NCI-H69 (cell line): ENCODE results near the gene SCP2.
"Not testable (repeated sequence)": the region's sequence is repeated elsewhere in the genome, so short reads cannot be mapped to it uniquely, and the experiment has no call there.

Experiments used
- DNase-seq: peaks from one replicate; lab custom pipeline; 2025; lab: John Stamatoyannopoulos, UW

Gene SCP2

GRCh38 chr1:52917156-52917555 is 9.9 kb upstream of the SCP2 start:
- DNase-seq = no peak

GRCh38 chr1:52917581-52917980 is 9.5 kb upstream of the SCP2 start:
- DNase-seq = no peak

GRCh38 chr1:52918201-52918600 is 8.9 kb upstream of the SCP2 start:
- no peak for DNase-seq

GRCh38 chr1:52919051-52919722 is 7.9 kb upstream of the SCP2 start:
- no peak for DNase-seq

- no peak for DNase-seq
Measured at GRCh38 chr1:52919723-52920483, 7.2 kb upstream of the SCP2 start.

GRCh38 chr1:52920791-52921291 is 6.2 kb upstream of the SCP2 start:
- peak; percentile 35 for DNase-seq

- DNase-seq = peak; percentile 13
Measured at GRCh38 chr1:52925571-52926005, 1.5 kb upstream of the SCP2 start.

- no peak for DNase-seq
Measured at GRCh38 chr1:52926864-52927211, 238 bp upstream of the SCP2 start.

GRCh38 chr1:52928015-52928404 is 934 bp downstream of the SCP2 start:
- no peak for DNase-seq

GRCh38 chr1:52929019-52929418 is 1.9 kb downstream of the SCP2 start:
- no peak for DNase-seq

- DNase-seq = no peak
Measured at GRCh38 chr1:52937433-52938182, 10.5 kb downstream of the SCP2 start.

GRCh38 chr1:52938183-52938451 is 11.0 kb downstream of the SCP2 start:
- DNase-seq = no peak

GRCh38 chr1:52943876-52944416 is 16.9 kb downstream of the SCP2 start:
- DNase-seq = no peak

- DNase-seq = no peak
Measured at GRCh38 chr1:52944566-52944965, 17.5 kb downstream of the SCP2 start.

GRCh38 chr1:52947490-52947889 is 20.4 kb downstream of the SCP2 start:
- no peak for DNase-seq

GRCh38 chr1:52949602-52950001 is 22.5 kb downstream of the SCP2 start:
- not testable (repeated sequence) for DNase-seq

- no peak for DNase-seq
Measured at GRCh38 chr1:52952112-52952511, 25.0 kb downstream of the SCP2 start.

GRCh38 chr1:52955129-52955970 is 28.3 kb downstream of the SCP2 start:
- DNase-seq = peak; percentile 71

- no peak for DNase-seq
Measured at GRCh38 chr1:52963101-52963500, 36.0 kb downstream of the SCP2 start.

GRCh38 chr1:52967666-52968065 is 40.6 kb downstream of the SCP2 start:
- no peak for DNase-seq

GRCh38 chr1:52969234-52969633 is 42.2 kb downstream of the SCP2 start:
- DNase-seq = not testable (repeated sequence)

- peak; percentile 13 for DNase-seq
Measured at GRCh38 chr1:52970149-52970548, 43.1 kb downstream of the SCP2 start.
